Cerebellar cortex (tissue), 1 donor: ENCODE results near the gene BICRA.
"Not testable (repeated sequence)": the region's sequence is repeated elsewhere in the genome, so short reads cannot be mapped to it uniquely, and the experiment has no call there.

ENCODE experiments used
- DNase-seq: peaks from one replicate; pipeline ENCODE4 v3.0.0-alpha.2; 2015; ENCODE audit warnings: low spot score

Gene BICRA

GRCh38 chr19:47608969-47609905, at the start of gene BICRA:
Gene BICRA (plus strand): TSS chr19:47609134. CDS start chr19:47673575, 64,441 bp downstream.
- peak; percentile 82 for DNase-seq

GRCh38 chr19:47560999-47561398, 47.9 kb upstream of the BICRA start:
- DNase-seq = no peak

- no peak for DNase-seq
These were observed 47.4 kb upstream of the BICRA start for GRCh38 chr19:47561440-47562057.

- no peak for DNase-seq
These were observed 44.9 kb upstream of the BICRA start for GRCh38 chr19:47564081-47564480.

GRCh38 chr19:47569331-47569730, 39.6 kb upstream of the BICRA start:
- DNase-seq = no peak

- DNase-seq = no peak
These were observed 36.3 kb upstream of the BICRA start for GRCh38 chr19:47572635-47573034.

- peak; percentile 31 for DNase-seq
These were observed 35.6 kb upstream of the BICRA start, which contains the start of gene ZNF541 for GRCh38 chr19:47573071-47574026. Gene ZNF541 (minus strand): TSS chr19:47573148. CDS start chr19:47555856, 17,292 bp downstream.

GRCh38 chr19:47580397-47580796, 28.5 kb upstream of the BICRA start:
- no peak for DNase-seq

- DNase-seq = no peak
These were observed 27.2 kb upstream of the BICRA start for GRCh38 chr19:47581605-47582319.

GRCh38 chr19:47582320-47582909, 26.5 kb upstream of the BICRA start:
- no peak for DNase-seq

- not testable (repeated sequence) for DNase-seq
These were observed 25.8 kb upstream of the BICRA start for GRCh38 chr19:47583161-47583560.

GRCh38 chr19:47587295-47587694, 21.6 kb upstream of the BICRA start:
- DNase-seq = no peak

- DNase-seq = no peak
These were observed 19.1 kb upstream of the BICRA start for GRCh38 chr19:47589824-47590223.

GRCh38 chr19:47593860-47594259, 15.1 kb upstream of the BICRA start:
- DNase-seq = no peak

GRCh38 chr19:47595944-47596343, 13.0 kb upstream of the BICRA start:
- no peak for DNase-seq

GRCh38 chr19:47598407-47599349, 10.3 kb upstream of the BICRA start:
- DNase-seq = peak; percentile 70

GRCh38 chr19:47599671-47600245, 9.2 kb upstream of the BICRA start:
- not testable (repeated sequence) for DNase-seq

- peak; percentile 99 for DNase-seq
These were observed 8.4 kb upstream of the BICRA start for GRCh38 chr19:47600246-47601179.
